Stimulated activated CD8-positive, alpha-beta memory T cell treated with anti-CD3 and anti-CD28 coated beads, Interleukin-7, amount 100 ng/mL, for 1 hour (primary cell): Measurements from ENCODE around the gene TRIM25.

ENCODE experiments used
- DNase-seq, 2 donors: peaks; one replicate each; pipeline ENCODE4 v3.0.0-alpha.2; 2020; ENCODE audit warnings: low read depth in 2 of 2

The TRIM25 gene

DNA sequence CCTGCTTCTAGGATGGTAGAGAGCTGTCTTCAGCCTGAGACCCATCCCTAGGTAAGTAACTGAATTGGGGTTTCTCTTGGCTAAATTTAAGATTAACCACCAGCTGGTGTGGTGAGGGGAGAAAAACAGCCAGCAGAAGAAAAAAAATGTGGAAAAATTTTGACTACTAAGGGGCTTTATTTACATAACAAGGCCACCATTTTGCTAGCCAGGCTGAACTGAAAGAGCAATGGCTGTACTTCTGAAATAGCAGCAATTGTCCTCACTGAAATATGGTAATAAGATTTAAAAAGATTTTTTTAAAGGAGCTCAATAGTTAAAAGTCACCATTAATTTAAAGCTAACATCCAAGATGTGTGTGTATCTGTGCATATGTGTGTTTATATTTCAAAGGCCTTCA lies 12.4 kb upstream of the TRIM25 start:
- DNase-seq, result no peak

DNA sequence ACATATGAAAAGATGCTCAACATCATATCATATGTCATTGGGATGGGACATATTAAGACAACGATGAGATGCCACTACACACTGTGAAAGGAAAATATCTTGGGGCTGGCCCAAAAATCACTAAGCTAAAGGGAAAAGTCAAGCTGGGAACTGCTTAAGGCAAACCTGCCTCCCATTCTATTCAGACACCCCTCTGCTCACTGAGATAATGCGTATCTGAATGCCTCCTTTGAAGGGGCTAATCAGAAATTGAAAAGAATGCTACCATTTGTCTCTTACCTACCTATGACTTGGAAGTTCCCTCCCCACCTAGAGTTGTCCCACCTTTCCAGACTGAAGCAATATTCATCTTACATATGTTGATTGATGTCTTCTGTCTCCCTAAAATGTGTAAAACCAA lies 11.2 kb upstream of the TRIM25 start:
- no peak for DNase-seq

DNA sequence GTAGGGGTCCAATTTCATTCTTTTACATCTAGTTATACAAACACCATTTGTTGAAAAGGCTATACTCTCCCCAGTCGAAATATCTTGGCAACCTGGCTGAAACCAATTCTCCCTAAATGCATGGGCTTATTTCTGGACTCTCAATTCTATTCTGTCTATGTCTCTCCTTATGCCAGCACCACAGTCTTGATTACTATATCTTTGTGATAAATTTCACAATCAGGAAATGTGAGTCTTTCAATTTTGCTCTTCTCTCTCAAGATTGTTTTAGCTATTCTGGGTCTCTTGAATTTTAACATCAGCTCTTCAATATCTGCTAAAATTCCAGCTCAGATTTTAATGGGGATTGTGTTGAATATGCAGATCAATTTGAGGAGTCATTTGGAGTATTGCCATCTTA lies 5.9 kb upstream of the TRIM25 start:
- DNase-seq, result no peak

DNA sequence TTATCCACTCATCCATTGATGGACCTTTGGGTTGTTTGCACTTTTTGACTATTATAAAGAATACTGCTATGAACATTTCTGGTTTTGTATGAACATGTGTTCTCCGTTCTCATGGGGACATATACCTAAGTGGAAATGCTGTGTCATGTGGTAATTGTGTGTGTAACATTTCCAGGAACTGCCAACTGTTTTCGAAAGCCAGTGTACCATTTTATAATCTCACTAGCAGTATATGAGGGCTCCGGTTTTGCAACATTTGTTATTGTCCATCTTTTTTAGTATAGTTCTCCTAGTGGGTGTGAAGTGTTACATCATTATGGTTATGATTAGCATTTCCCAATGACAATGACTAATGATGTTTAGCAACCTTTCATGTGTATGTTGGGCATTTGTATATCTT lies 5.1 kb upstream of the TRIM25 start:
- DNase-seq, result no peak

GRCh38 chr17:56917559-56918296 lies 3.9 kb upstream of the TRIM25 start:
- DNase-seq, result no peak

- no peak for DNase-seq
Measured at GRCh38 chr17:56914581-56915273, 878 bp upstream of the TRIM25 start.

GRCh38 chr17:56913353-56913866 lies 439 bp downstream of the TRIM25 start:
- no peak for DNase-seq

DNA sequence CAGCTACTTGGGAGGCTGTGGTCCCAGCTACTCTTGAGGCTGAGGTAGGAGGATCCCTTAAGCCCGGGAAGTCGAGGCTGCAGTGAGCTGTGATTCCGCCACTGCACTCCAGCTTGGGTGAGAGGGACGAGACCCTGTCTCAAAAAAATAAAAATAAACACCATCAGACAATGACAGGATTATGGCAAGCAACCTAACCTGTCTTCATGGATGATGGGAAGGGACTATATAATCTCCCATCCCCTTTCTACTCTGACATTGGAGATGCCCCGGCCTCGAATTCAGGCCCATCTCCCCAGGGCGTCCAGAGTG lies 893 bp downstream of the TRIM25 start:
- DNase-seq, result no peak

- no peak for DNase-seq
Measured at GRCh38 chr17:56912105-56912999, 1.5 kb downstream of the TRIM25 start.

DNA sequence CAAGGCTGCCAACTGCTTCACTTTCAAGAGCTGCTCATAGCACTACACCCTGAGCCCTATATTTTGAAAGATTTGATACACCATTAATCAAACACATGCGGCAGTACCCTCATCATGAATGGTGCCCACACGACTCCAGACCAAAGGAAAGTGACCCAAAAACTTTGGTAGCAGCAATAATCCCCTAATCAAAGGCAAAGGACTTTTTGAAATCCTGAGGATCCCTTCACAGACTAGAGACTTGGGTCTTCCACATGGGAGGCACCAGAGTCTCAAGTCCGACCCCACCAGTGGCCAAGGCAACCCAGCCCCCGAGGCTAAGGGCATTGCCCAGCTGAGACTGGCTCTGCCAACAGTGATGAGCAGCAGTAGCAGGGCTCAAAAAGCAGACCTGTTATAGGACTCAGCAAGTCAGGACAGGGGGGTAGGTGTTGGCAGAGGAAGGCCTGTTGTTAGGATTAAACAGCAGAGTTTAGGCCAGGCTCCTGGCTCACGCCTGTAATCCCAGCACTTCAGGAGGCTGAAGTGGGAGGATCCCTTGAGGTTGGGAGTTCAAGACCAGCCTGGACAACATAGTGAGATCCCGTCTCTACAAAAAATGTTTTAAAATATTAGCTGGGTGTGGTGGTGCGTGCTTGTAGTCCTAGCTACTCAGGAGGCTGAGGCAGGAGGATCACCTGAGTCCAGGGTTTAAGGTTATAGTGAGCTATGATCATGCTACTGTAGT lies 3.2 kb downstream of the TRIM25 start:
- DNase-seq, result no peak

GRCh38 chr17:56909742-56910508 lies 3.9 kb downstream of the TRIM25 start:
- DNase-seq, result no peak

GRCh38 chr17:56908001-56908542 lies 5.8 kb downstream of the TRIM25 start:
- DNase-seq, result peak in 1 of 2 donors; percentile 10

GRCh38 chr17:56903560-56903959 lies 10.3 kb downstream of the TRIM25 start:
- no peak for DNase-seq

GRCh38 chr17:56902348-56902747 lies 11.5 kb downstream of the TRIM25 start:
- no peak for DNase-seq

- no peak for DNase-seq
Measured at GRCh38 chr17:56899403-56899802, 14.4 kb downstream of the TRIM25 start.

- DNase-seq, result no peak
Measured at GRCh38 chr17:56898874-56899273, 15.0 kb downstream of the TRIM25 start.

GRCh38 chr17:56897646-56898424 lies 16.0 kb downstream of the TRIM25 start:
- DNase-seq, result no peak

GRCh38 chr17:56896968-56897359 lies 16.9 kb downstream of the TRIM25 start:
- DNase-seq, result no peak

DNA sequence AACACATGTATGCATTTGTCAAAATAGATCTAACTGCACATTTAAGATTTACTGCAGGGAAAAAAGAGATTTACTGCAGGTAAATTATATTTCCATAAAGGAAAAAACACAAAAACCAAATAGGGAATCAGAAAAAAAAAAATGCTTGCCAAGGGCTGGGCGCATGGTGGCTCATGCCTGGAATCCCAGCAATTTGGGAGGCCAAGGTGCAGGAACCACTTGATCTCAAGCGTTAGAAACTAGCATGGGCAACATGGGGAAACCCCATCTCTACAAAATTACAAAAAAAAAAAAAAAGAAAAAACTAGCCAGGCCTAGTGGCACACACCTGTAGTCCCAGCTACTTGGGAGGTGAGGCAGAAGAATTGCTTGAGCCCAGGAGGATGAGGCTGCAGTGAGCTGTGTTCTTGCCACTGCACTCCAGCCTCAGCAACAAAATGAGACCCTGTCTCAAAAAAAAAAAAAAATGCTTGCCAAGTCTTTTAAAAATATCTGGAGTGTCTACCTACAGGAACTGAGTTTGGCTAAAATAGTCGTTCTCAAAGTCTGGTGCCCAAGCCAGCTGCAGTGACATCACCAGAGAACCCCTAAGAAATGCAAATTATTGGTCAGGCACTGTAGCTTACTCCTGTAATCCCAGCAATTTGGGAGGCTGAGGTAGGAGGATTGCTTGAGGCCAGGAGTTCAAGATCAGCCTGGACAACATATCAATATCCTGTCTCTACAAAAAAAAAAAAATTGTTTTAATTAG lies 17.5 kb downstream of the TRIM25 start:
- no peak for DNase-seq
